ENCODE results near the gene KSR2. TPM values are rescaled to one million over a fixed set of nuclear protein-coding genes. Genes with fewer than 3 reads are reported as not detected.

KSR2 gene
- total RNA-seq, 1 experiment from 2014 or later: not detected

DNA sequence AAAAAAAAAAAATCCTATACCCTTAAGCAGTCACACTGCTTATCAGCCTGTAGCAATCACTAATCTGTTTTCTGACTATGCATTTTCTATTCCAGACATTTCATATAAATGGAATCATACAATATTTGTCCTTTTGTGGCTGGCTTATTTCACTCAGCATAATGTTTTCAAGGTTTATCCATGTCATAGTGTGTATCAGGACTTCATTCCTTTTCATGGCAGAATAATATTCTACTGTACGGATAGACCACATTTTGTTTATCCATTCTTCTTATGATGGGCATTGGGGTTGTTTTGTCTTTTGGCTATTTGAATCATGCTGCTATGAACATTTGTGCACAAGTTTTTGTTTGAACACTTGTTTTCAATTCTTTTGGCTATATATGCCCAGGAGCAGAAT, 8.6 kb upstream of the KSR2 start:
- BruUV-seq (replicated peaks): no TSS peak
- POLR2A ChIA-PET (ENCODE audit: low non-redundant PET): no interaction called here

DNA sequence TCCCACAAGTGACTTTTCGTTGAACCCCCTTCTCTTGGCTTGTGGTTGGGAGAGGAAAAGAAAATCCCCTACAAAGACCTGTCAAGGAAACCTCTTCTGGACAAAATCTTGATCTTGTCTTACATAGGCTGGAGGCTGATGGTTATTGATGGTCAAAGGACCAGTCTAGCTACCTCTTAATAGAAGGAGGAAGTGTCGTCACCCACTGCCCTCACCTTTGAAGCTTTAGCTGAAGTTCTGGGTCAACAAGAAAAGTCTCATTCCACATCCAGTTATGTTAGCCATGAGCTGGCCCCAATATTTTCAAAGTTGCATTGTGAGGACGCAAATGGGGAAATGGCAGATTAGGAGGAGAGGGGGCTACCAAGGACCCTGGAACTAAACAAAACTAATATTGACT, 6.2 kb upstream of the KSR2 start:
- no peak overlapping the region for H3K27ac ChIP-seq (ENCODE audit: low read depth, low read length, poor library complexity, severe bottlenecking)
- DNase-seq (ENCODE audit: low spot score): no peak
- CTCF ChIA-PET: no interaction called here
- intact Hi-C loops (cut with micrococcal nuclease; ENCODE audit: unreplicated experiment): no loop called here
- peaks cover 12% of the 10 kb centered on the region for H3K27me3 ChIP-seq (replicated peaks; ENCODE audit: insufficient read depth, low read depth, low read length, poor library complexity)
- H3K36me3 ChIP-seq (ENCODE audit: insufficient read depth, low read length, poor library complexity, severe bottlenecking): no peaks in the 10 kb centered on the region
- no peak overlapping the region for H3K4me3 ChIP-seq (ENCODE audit: low read depth, low read length, poor library complexity, severe bottlenecking)
- BruUV-seq (replicated peaks): no TSS peak
- TF ChIP-seq, protein P1, sequence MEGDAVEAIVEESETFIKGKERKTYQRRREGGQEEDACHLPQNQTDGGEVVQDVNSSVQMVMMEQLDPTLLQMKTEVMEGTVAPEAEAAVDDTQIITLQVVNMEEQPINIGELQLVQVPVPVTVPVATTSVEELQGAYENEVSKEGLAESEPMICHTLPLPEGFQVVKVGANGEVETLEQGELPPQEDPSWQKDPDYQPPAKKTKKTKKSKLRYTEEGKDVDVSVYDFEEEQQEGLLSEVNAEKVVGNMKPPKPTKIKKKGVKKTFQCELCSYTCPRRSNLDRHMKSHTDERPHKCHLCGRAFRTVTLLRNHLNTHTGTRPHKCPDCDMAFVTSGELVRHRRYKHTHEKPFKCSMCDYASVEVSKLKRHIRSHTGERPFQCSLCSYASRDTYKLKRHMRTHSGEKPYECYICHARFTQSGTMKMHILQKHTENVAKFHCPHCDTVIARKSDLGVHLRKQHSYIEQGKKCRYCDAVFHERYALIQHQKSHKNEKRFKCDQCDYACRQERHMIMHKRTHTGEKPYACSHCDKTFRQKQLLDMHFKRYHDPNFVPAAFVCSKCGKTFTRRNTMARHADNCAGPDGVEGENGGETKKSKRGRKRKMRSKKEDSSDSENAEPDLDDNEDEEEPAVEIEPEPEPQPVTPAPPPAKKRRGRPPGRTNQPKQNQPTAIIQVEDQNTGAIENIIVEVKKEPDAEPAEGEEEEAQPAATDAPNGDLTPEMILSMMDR (conservative IDR thresholded peaks at IDR 0.05; ENCODE audit: low read depth, low read length): no peak
- no peak for TF ChIP-seq EZH2 (IDR thresholded peaks at IDR 0.05; ENCODE audit: borderline replicate concordance, low read depth, low read length, poor library complexity, severe bottlenecking)
- POLR2A ChIA-PET (ENCODE audit: low non-redundant PET): no interaction called here
- no peaks in the 10 kb centered on the region for H3K4me1 ChIP-seq (ENCODE audit: insufficient read depth, low read length, poor library complexity, severe bottlenecking)
- no peaks in the 10 kb centered on the region for H3K9me3 ChIP-seq (ENCODE audit: low read depth, low read length, poor library complexity, severe bottlenecking)

More for the DNA sequence above, 8.6 kb upstream of the KSR2 start:
- Histone ChIP-seq H3K4me1 (ENCODE audit: insufficient read depth, low read length, poor library complexity, severe bottlenecking) (no peaks in the 10 kb centered on the region), H3K36me3 (ENCODE audit: insufficient read depth, low read length, poor library complexity, severe bottlenecking) (no peaks in the 10 kb centered on the region), H3K27me3 (replicated peaks; ENCODE audit: insufficient read depth, low read depth, low read length, poor library complexity) (peaks cover 4% of the 10 kb centered on the region), H3K4me3 (ENCODE audit: low read depth, low read length, poor library complexity, severe bottlenecking) (no peak overlapping the region), H3K27ac (ENCODE audit: low read depth, low read length, poor library complexity, severe bottlenecking) (no peak overlapping the region), H3K9me3 (ENCODE audit: low read depth, low read length, poor library complexity, severe bottlenecking) (no peaks in the 10 kb centered on the region)
- TF ChIP-seq, protein P1 (conservative IDR thresholded peaks at IDR 0.05; ENCODE audit: low read depth, low read length): no peak
- no peak for TF ChIP-seq EZH2 (IDR thresholded peaks at IDR 0.05; ENCODE audit: borderline replicate concordance, low read depth, low read length, poor library complexity, severe bottlenecking)
- CTCF ChIA-PET: no interaction called here
- intact Hi-C loops (cut with micrococcal nuclease; ENCODE audit: unreplicated experiment): no loop called here
- DNase-seq (ENCODE audit: low spot score): no peak

GRCh38 chr12:117972301-117972700, 3.5 kb upstream of the KSR2 start:
- TF ChIP-seq, protein P1 (conservative IDR thresholded peaks at IDR 0.05; ENCODE audit: low read depth, low read length): no peak
- no peak for TF ChIP-seq EZH2 (IDR thresholded peaks at IDR 0.05; ENCODE audit: borderline replicate concordance, low read depth, low read length, poor library complexity, severe bottlenecking)
- H3K4me1 ChIP-seq (ENCODE audit: insufficient read depth, low read length, poor library complexity, severe bottlenecking): no peaks in the 10 kb centered on the region
- BruUV-seq (replicated peaks): no TSS peak
- intact Hi-C loops (cut with micrococcal nuclease; ENCODE audit: unreplicated experiment): no loop called here
- no peaks in the 10 kb centered on the region for H3K9me3 ChIP-seq (ENCODE audit: low read depth, low read length, poor library complexity, severe bottlenecking)
- H3K27ac ChIP-seq (ENCODE audit: low read depth, low read length, poor library complexity, severe bottlenecking): no peak overlapping the region
- H3K4me3 ChIP-seq (ENCODE audit: low read depth, low read length, poor library complexity, severe bottlenecking): no peak overlapping the region
- ChIA-PET CTCF (no interaction called here), POLR2A (ENCODE audit: low non-redundant PET) (no interaction called here)
- H3K27me3 ChIP-seq (replicated peaks; ENCODE audit: insufficient read depth, low read depth, low read length, poor library complexity): peaks cover 38% of the 10 kb centered on the region
- DNase-seq (ENCODE audit: low spot score): no peak
- H3K36me3 ChIP-seq (ENCODE audit: insufficient read depth, low read length, poor library complexity, severe bottlenecking): no peaks in the 10 kb centered on the region

Data from A673 (cell line).